H9 (cell line): ENCODE measurements around the gene URI1. TPM values are rescaled to one million over a fixed set of nuclear protein-coding genes. Genes with fewer than 3 reads are reported as not detected.

Experiments used
- DNase-seq: peaks from one replicate; pipeline ENCODE4 v3.0.0-alpha.2; 2017
- H2AFZ ChIP-seq: one replicate; pipeline ENCODE4 v1.6.1; 2013; ENCODE audit warnings: mild to moderate bottlenecking, low read length, control low read depth, moderate library complexity
- H2AK5ac ChIP-seq: 2 replicates; pipeline ENCODE4 v1.6.1; 2013; ENCODE audit warnings: low read length, control low read depth, mixed read lengths; ENCODE audit not compliant: insufficient read length
- H2BK120ac ChIP-seq: one replicate; pipeline ENCODE4 v1.6.1; 2013; ENCODE audit warnings: low read depth, mild to moderate bottlenecking, low read length, control low read depth, inconsistent platforms; ENCODE audit not compliant: poor library complexity, severe bottlenecking
- H2BK12ac ChIP-seq: 2 replicates; pipeline ENCODE4 v1.6.1; 2013; ENCODE audit warnings: low read length, control low read depth, mixed read lengths, low read depth; ENCODE audit not compliant: insufficient read length
- H2BK15ac ChIP-seq: 2 replicates; pipeline ENCODE4 v1.6.1; 2013; ENCODE audit warnings: low read depth, low read length, control low read depth
- H2BK20ac ChIP-seq: one replicate; pipeline ENCODE4 v1.6.1; 2013; ENCODE audit warnings: low read depth, mild to moderate bottlenecking, low read length, control low read depth, inconsistent platforms; ENCODE audit not compliant: poor library complexity, severe bottlenecking
- H2BK5ac ChIP-seq: 2 replicates; pipeline ENCODE4 v1.6.1; 2013; ENCODE audit warnings: low read length, control low read depth, mixed read lengths; ENCODE audit not compliant: insufficient read length
- H3K14ac ChIP-seq: 2 replicates; pipeline ENCODE4 v1.6.1; 2013; ENCODE audit warnings: low read length, control low read depth; ENCODE audit not compliant: insufficient read depth
- H3K18ac ChIP-seq: 2 replicates; pipeline ENCODE4 v1.6.1; 2013; ENCODE audit warnings: low read depth, mild to moderate bottlenecking, mixed read lengths, low read length, control low read depth; ENCODE audit not compliant: insufficient read length
- H3K23ac ChIP-seq: 2 replicates; pipeline ENCODE4 v1.6.1; 2013; ENCODE audit warnings: low read length, control low read depth, mixed read lengths, low read depth; ENCODE audit not compliant: insufficient read length
- H3K23me2 ChIP-seq: 2 replicates; pipeline ENCODE4 v1.6.1; 2013; ENCODE audit warnings: low read depth, mild to moderate bottlenecking, mixed read lengths, low read length, control low read depth; ENCODE audit not compliant: insufficient read length, poor library complexity, severe bottlenecking
- H3K27ac ChIP-seq: 2 replicates; pipeline ENCODE4 v1.5.1; 2013; ENCODE audit warnings: low read length, control low read depth, mixed read lengths, low read depth; ENCODE audit not compliant: insufficient read length
- H3K27me3 ChIP-seq: 2 replicates; pipeline ENCODE4 v1.6.1; 2013; ENCODE audit warnings: low read length, control low read depth, inconsistent platforms; ENCODE audit not compliant: insufficient read depth
- H3K4ac ChIP-seq: 2 replicates; pipeline ENCODE4 v1.6.1; 2013; ENCODE audit warnings: low read depth, mild to moderate bottlenecking, control low read depth, inconsistent platforms, low read length, moderate library complexity
- H3K4me1 ChIP-seq: 2 replicates; pipeline ENCODE4 v1.6.1; 2013; ENCODE audit warnings: low read length, control low read depth, inconsistent platforms; ENCODE audit not compliant: insufficient read depth
- H3K4me2 ChIP-seq: 2 replicates; pipeline ENCODE4 v1.6.1; 2013; ENCODE audit warnings: low read length, control low read depth, mixed read lengths; ENCODE audit not compliant: insufficient read length, insufficient read depth
- H3K56ac ChIP-seq: 2 replicates; pipeline ENCODE4 v1.6.1; 2013; ENCODE audit warnings: low read depth, mild to moderate bottlenecking, mixed read lengths, low read length, control low read depth; ENCODE audit not compliant: insufficient read length
- H3K79me1 ChIP-seq: 2 replicates; pipeline ENCODE4 v1.6.1; 2013; ENCODE audit warnings: low read depth, mild to moderate bottlenecking, moderate library complexity, low read length, control low read depth, inconsistent platforms; ENCODE audit not compliant: insufficient read depth, poor library complexity, severe bottlenecking
- H3K79me2 ChIP-seq: 2 replicates; pipeline ENCODE4 v1.6.1; 2013; ENCODE audit warnings: low read length, control low read depth, inconsistent platforms; ENCODE audit not compliant: insufficient read depth
- H3K9ac ChIP-seq: 2 replicates; pipeline ENCODE4 v1.6.1; 2013; ENCODE audit warnings: low read length, control low read depth, mixed read lengths; ENCODE audit not compliant: insufficient read length; ENCODE audit errors: extremely low read depth
- H3K9me3 ChIP-seq: one replicate; pipeline ENCODE4 v1.6.1; 2013; ENCODE audit warnings: low read depth, low read length, inconsistent platforms; ENCODE audit not compliant: control insufficient read depth
- H3T11ph ChIP-seq: one replicate; pipeline ENCODE4 v1.6.1; 2013; ENCODE audit warnings: mild to moderate bottlenecking, low read length, control low read depth, inconsistent platforms
- H4K20me1 ChIP-seq: one replicate; pipeline ENCODE4 v1.6.1; 2013; ENCODE audit not compliant: control insufficient read depth, insufficient read length, insufficient read depth
- H4K5ac ChIP-seq: 2 replicates; pipeline ENCODE4 v1.6.1; 2013; ENCODE audit warnings: low read depth, mild to moderate bottlenecking, mixed read lengths, low read length, control low read depth; ENCODE audit not compliant: insufficient read length
- H4K8ac ChIP-seq: replicated peaks from 2 replicates; pipeline ENCODE4 v1.6.1; 2013; ENCODE audit warnings: low read length, control low read depth, mixed read lengths, low read depth; ENCODE audit not compliant: insufficient read length
- H4K91ac ChIP-seq: 2 replicates; pipeline ENCODE4 v1.6.1; 2013; ENCODE audit warnings: low read depth, mild to moderate bottlenecking, moderate library complexity, mixed read lengths, low read length, control low read depth; ENCODE audit not compliant: insufficient read length
- H3K27ac Mint-ChIP-seq, 3 experiments: 2 replicates in 2 of 3; 3 replicates in 1 of 3; pipeline ENCODE4 v1.8.0; 2020 to 2021; ENCODE audit warnings: mixed read lengths in 3 of 3, mild to moderate bottlenecking in 1 of 3, moderate library complexity in 1 of 3
- H3K27me3 Mint-ChIP-seq: 2 replicates; pipeline ENCODE4 v1.8.0; 2021; ENCODE audit warnings: low read depth, mild to moderate bottlenecking, moderate library complexity, mixed read lengths
- H3K36me3 Mint-ChIP-seq, 3 experiments: 2 replicates in 2 of 3; 3 replicates in 1 of 3; pipeline ENCODE4 v1.8.0; 2020 to 2021; ENCODE audit warnings: low read depth in 3 of 3, mixed read lengths in 3 of 3; ENCODE audit not compliant: insufficient read depth in 1 of 3
- H3K4me1 Mint-ChIP-seq, 2 experiments: 2 replicates each; pipeline ENCODE4 v1.8.0; 2020; ENCODE audit warnings: mixed read lengths in 2 of 2
- H3K4me3 Mint-ChIP-seq, 2 experiments: 2 replicates in 1 of 2; 3 replicates in 1 of 2; pipeline ENCODE4 v1.8.0; 2020 to 2021; ENCODE audit warnings: mild to moderate bottlenecking in 2 of 2, mixed read lengths in 2 of 2, moderate library complexity in 1 of 2
- H3K9me3 Mint-ChIP-seq, 2 experiments: 2 replicates in 1 of 2; 3 replicates in 1 of 2; pipeline ENCODE4 v1.8.0; 2020; ENCODE audit warnings: mild to moderate bottlenecking in 2 of 2, mixed read lengths in 2 of 2, moderate library complexity in 1 of 2
- CTCF ChIP-seq: fragments of 200-600 bp; sonication (generic); conservative IDR thresholded peaks from 3 replicates; pipeline ENCODE4 v1.8.0; 2021; ENCODE audit warnings: antibody characterized with exemption, mild to moderate bottlenecking
- WGBS: extraction: QIAGEN DNeasy Blood & Tissue Kit; methylation state at CpG from one replicate; pipeline ENCODE4 v1.1.7; 2013; ENCODE audit warnings: missing lambda C conversion rate, low lambda C conversion rate, mixed read lengths; ENCODE audit not compliant: insufficient read length; ENCODE audit errors: extremely low coverage; 5-methylcytosine and 5-hydroxymethylcytosine counted together
- total RNA-seq: library from RNA; stranded (reverse); gene quantifications from 2 replicates; pipeline ENCODE4 v1.2.1, GENCODE V29; 2021

URI1 gene
- total RNA-seq, 1 experiment from 2014 or later: 54.3 TPM

DNA sequence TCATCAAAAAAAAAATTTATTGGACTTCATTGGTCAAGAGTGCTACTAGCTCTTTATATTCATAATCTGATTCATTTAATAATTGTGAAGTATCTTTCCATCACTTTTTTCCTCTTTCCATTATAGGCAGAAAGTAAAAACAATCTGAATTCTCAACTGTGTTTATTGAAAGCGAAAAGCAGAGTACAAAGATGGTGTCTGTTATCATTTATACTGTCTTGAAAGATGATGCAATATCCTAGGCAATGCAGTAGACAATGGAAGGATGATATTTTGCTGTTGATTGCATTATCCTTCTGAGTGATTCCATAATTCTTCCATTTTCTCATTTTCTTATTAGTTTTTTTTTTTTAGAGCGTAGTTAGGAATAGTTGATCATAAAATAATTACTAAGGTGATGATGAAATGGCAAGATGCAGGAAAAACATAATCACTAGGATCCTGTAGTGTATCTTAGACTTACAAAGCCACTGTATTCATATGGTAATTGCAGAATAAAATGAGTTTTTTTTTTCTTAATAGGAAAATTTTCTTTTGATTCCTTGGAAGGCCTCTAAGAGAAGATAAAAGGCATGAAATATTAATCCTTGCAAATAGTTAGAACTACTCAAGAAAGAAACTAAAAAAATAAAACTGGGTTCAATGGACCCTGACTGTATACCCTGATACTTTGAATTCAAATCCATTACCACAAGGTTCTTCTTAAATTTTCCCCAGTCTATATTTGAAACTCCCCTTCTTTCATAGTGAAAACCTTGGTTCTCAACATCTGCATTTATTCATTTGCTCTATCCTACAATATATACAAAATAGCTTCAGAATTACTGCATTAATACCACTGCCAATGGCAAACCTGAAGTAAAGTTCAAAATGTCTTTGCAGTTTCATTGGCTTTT lies 11.6 kb downstream of the URI1 start:
- H2AK5ac ChIP-seq: no peak overlapping the region
- no peak overlapping the region for H3K9ac ChIP-seq
- H4K5ac ChIP-seq: no peak overlapping the region
- H4K91ac ChIP-seq: no peak overlapping the region
- no peaks in the 10 kb centered on the region for H3K4me1 ChIP-seq
- no peak overlapping the region for H2BK15ac ChIP-seq
- WGBS: no CpG with 5 or more reads among the region's 2 CpGs
- no peak overlapping the region for H2BK120ac ChIP-seq
- no peak overlapping the region for H3K18ac ChIP-seq
- no peak overlapping the region for H3K23ac ChIP-seq
- peaks cover 3% of the 10 kb centered on the region; the same call in 1 of the 2 replicates for H3K79me2 ChIP-seq
- no peak overlapping the region for H2BK20ac ChIP-seq
- H2AFZ ChIP-seq: no peak overlapping the region
- no peak overlapping the region for H3K27ac ChIP-seq
- H4K8ac ChIP-seq: no peak overlapping the region
- H3K4ac ChIP-seq: no peak overlapping the region
- no peak overlapping the region for H3K14ac ChIP-seq
- Mint-ChIP-seq H3K27ac (0 out of 7 replicates have a peak overlapping the region, but pooled peaks of 1 of the 3 experiments have one; percentile 44), H3K27me3 (no peaks in the 10 kb centered on the region), H3K36me3 (peaks cover 4 to 27% (median 22%) of the 10 kb centered on the region in 3 experiments), H3K4me1 (peaks cover 6 to 12% of the 10 kb centered on the region in 2 experiments), H3K9me3 (peaks cover 8% of the 10 kb centered on the region in 2 experiments; a peak in 3 of 5 replicates), H3K4me3 (no peak overlapping the region)
- TF ChIP-seq CTCF: no peak
- H3K23me2 ChIP-seq: no peaks in the 10 kb centered on the region
- H2BK12ac ChIP-seq: no peak overlapping the region
- no peaks in the 10 kb centered on the region for H3K27me3 ChIP-seq
- no peak overlapping the region for H3K4me2 ChIP-seq
- H2BK5ac ChIP-seq: no peak overlapping the region
- no peak overlapping the region for H3T11ph ChIP-seq
- no peak for DNase-seq
- peaks cover 2% of the 10 kb centered on the region for H3K79me1 ChIP-seq
- H3K9me3 ChIP-seq: no peaks in the 10 kb centered on the region
- H4K20me1 ChIP-seq: no peaks in the 10 kb centered on the region
- no peak overlapping the region for H3K56ac ChIP-seq
